ENCODE results near the gene A1BG.
"Not testable (repeated sequence)": the region's sequence is repeated elsewhere in the genome, so short reads cannot be mapped to it uniquely, and the experiment has no call there.

The A1BG gene

GRCh38 chr19:58315580-58315979, 37.7 kb downstream of the A1BG start:
- no peak for DNase-seq (ENCODE audit: low read depth)
- no peak for TF ChIP-seq CTCF (IDR thresholded peaks at IDR 0.05; ENCODE audit: insufficient read depth, low read depth, low read length, missing control alignments)

DNA sequence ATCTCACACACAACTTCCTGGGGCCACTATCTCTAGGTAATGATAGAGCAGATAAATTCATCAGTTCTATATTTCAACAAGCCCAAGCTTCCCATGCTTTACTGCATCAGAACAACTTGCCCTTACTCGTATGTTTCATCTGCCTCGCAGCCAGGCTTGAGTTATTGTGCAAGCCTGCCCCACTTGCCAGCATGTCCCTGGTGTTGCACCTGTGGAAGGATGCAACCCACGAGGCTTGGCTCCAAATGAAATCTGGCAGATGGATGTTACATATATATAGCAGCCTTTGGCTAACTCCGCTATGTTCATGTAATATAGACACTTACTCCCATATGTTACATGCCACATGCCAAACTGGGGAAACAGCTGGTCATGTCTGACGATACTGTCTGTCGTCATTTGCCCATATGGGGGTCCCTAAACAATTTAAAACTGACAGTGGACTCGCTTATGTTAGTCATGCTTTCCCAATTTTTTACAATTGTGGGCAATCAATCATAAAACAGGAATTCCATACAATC, 41.9 kb downstream of the A1BG start:
- no peak overlapping the region for H3K4me3 ChIP-seq (ENCODE audit: low read length)
- no peak for TF ChIP-seq CTCF (IDR thresholded peaks at IDR 0.05; ENCODE audit: insufficient read depth, low read depth, low read length, missing control alignments)
- peak; percentile 30 for DNase-seq (ENCODE audit: low read depth)

More at GRCh38 chr19:58315580-58315979, 37.7 kb downstream of the A1BG start:
- H3K4me3 ChIP-seq (ENCODE audit: low read length) = no peak overlapping the region

DNA sequence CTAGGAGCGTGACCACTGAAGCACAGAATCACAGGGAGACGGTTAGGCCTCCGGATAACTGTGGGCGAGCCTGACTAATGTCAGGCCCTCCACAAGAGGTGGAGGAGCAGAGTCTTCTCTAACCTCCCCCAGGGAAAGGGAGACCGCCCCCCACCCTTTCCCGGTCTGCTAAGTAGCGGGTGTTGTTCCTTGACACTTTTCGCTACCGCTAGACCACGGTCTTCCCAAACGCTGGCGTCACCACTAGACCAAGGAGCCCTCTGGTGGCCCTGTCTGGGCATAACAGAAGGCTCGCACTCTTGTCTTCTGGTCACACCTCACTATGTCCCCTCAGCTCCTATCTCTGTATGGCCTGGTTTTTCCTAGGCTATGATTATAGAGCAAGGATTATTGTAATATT, 42.6 kb downstream of the A1BG start:
- peak; percentile 36 for TF ChIP-seq CTCF (IDR thresholded peaks at IDR 0.05; ENCODE audit: insufficient read depth, low read depth, low read length, missing control alignments)

DNA sequence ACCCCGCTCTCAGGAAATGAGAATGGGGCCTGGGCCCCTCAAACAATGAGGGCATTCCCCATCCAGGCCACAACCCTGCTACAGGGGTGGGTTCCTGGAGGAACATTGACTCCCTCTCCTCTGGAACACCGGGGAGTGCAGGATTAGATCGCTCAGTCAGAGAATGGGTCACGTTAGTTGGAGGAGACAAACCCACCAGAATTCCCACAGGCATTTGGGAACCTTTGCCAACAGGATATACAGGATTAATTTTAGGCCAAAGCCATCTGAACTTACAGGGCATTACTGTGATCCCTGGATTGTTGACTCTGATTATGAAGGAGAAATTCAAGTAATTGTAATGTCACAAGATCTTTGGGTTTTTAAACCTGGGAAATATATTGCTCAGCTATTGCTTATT, 45.6 kb downstream of the A1BG start:
- no peak overlapping the region for H3K4me3 ChIP-seq (ENCODE audit: low read length)
- TF ChIP-seq CTCF (IDR thresholded peaks at IDR 0.05; ENCODE audit: insufficient read depth, low read depth, low read length, missing control alignments) = no peak
- no peak for DNase-seq (ENCODE audit: low read depth)

More for the DNA sequence above, 42.6 kb downstream of the A1BG start:
- peak; percentile 34 for DNase-seq (ENCODE audit: low read depth)
- H3K4me3 ChIP-seq (ENCODE audit: low read length) = not testable (repeated sequence)

DNA sequence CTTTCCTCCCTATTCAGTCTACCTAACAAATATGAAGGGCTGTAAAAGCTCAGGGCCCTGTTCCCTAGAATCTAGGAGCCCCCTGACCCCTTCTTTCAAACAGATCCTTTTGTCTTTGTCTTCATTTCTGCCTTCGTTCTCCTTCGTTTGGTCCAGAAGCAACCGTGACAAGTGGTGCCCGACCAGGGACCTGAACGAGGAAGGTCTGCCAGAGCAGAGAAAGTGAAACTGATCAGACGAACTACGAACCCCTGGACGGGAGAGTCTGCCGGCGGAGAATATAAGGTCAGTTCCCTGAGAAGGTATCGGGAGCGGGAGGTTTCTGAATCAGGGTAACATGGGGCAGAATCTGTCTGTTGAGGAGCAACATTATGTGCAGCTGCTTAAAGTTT, 47.4 kb downstream of the A1BG start:
- H3K4me3 ChIP-seq (ENCODE audit: low read length) = peak overlapping the region; percentile 84
- TF ChIP-seq CTCF (IDR thresholded peaks at IDR 0.05; ENCODE audit: insufficient read depth, low read depth, low read length, missing control alignments) = no peak
- peak; percentile 12 for DNase-seq (ENCODE audit: low read depth)

GRCh38 chr19:58305065-58305931, 48.0 kb downstream of the A1BG start, which contains the start of gene ERVK3-1:
Gene ERVK3-1, plus strand, starts transcription at chr19:58305377. Its CDS starts 6,792 bp downstream, at chr19:58312169.
- TF ChIP-seq CTCF (IDR thresholded peaks at IDR 0.05; ENCODE audit: insufficient read depth, low read depth, low read length, missing control alignments) = peak; percentile 16
- peak; percentile 98 for DNase-seq (ENCODE audit: low read depth)
- H3K4me3 ChIP-seq (ENCODE audit: low read length) = peak within 1 kb of the TSS; percentile 84
